CD4-positive, alpha-beta T cell treated with Interleukin-17A for 1 hour (primary cell): ENCODE measurements around the gene TSC1.
"Not testable (repeated sequence)": the region's sequence is repeated elsewhere in the genome, so short reads cannot be mapped to it uniquely, and the experiment has no call there.

Experiments
- DNase-seq: peaks from one replicate; pipeline ENCODE4 v3.0.0-alpha.2; 2020

TSC1 gene

GRCh38 chr9:132975961-132976360 lies 31.5 kb upstream of the TSC1 start:
- no peak for DNase-seq

- DNase-seq: no peak
These were observed 29.3 kb upstream of the TSC1 start for GRCh38 chr9:132973713-132974112.

DNA sequence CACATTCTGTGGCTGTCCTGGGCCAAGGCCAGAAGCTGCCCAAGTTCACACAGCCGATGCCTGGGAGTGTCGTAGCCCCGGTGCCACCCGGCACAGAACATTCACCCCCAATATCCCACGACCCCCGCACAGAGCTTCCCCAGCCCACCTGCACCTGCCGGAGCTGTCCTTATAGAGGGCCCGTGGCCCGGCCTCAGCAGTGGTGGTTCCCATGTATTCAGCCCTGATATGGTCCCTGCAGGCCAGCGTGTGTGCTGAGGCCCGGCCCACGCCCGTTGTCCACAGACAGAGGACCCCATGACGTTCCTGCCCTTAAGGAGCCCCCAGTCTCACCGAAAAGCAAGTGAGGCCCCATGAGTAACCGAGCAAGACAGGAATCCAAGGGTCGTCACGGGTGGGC lies 28.8 kb upstream of the TSC1 start:
- no peak for DNase-seq

GRCh38 chr9:132970324-132971062 lies 26.1 kb upstream of the TSC1 start:
- DNase-seq: no peak

GRCh38 chr9:132969783-132970182 lies 25.4 kb upstream of the TSC1 start:
- no peak for DNase-seq

GRCh38 chr9:132967908-132968307 lies 23.5 kb upstream of the TSC1 start:
- not testable (repeated sequence) for DNase-seq

DNA sequence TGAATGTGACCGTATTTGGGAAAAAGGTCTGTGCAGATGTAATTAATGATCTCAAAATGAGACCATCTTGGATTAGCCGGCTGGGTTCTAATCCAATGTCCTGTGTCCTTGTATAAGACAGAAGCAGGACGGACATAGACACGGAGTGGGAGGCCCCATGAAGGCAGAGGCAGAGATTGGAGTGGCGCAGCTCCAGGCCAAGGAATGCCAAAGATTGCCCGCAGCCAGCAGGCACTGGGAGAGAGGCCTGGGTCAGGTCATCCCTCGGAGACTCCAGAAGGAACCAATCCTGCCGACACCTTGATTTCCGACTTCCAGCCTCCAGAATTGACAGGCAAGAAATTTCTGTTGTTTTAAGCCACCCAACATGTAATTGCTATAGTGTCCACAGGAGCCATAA lies 21.1 kb upstream of the TSC1 start:
- no peak for DNase-seq

GRCh38 chr9:132961002-132961401 lies 16.6 kb upstream of the TSC1 start:
- DNase-seq: no peak

GRCh38 chr9:132957805-132958204 lies 13.4 kb upstream of the TSC1 start:
- DNase-seq: no peak

- DNase-seq: no peak
These were observed 11.4 kb upstream of the TSC1 start for GRCh38 chr9:132955768-132956167.

- no peak for DNase-seq
These were observed 10.7 kb upstream of the TSC1 start for GRCh38 chr9:132955123-132955522.

- no peak for DNase-seq
These were observed 5.3 kb upstream of the TSC1 start for GRCh38 chr9:132949709-132950108.

DNA sequence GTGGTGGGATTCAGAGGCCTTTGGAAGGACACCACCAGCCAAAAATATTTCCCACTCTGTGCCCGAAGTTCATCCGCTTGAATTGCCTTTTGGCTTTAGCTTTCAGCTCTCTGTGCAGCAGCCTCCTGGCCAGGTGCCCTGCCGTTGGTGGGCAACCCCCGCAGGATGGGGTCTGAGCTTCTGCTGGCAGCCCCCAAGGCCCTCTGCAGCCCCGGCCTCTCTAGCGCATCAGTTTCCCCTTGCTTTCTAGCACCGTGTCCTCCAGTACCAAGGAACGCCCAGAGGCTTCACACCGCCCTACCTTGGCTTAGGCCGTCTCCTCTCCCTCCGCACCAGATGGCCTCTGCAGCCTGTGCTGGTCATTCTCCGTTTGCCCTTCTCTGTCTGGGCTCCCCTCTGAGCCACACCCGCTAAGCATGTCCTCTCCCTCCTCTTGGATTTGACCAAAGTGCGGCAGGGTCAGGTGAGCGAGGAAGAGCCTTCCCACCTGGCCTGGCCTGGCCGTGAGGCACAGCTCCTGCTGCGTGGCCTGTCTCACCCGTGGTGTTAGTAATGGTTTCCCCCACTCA lies 4.2 kb upstream of the TSC1 start:
- DNase-seq: no peak

DNA sequence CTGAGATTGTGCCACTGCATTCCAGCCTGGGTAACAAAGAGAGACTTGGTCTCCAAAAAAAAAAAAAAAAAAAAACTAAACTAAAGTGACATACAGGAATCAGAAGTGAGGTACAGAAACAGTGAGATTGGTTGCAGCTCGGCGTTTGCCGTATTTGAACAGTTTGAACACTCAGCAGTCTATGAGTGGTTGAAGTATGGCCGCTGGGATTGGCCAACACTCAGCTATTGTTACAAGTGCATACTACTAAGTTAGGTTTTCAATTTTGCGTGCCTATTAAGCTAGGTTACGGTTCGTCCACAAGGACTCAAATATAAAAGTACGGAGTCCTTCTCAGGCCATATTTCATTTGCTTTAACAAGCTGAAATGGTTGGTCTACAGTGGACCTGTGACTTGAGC lies 3.3 kb upstream of the TSC1 start:
- DNase-seq: no peak

- no peak for DNase-seq
These were observed 2.3 kb upstream of the TSC1 start for GRCh38 chr9:132946631-132947295.

- DNase-seq: no peak
These were observed 1.8 kb upstream of the TSC1 start for GRCh38 chr9:132946211-132946610.

GRCh38 chr9:132945186-132946130 lies 1.0 kb upstream of the TSC1 start:
- DNase-seq: no peak

GRCh38 chr9:132943651-132944293 lies 644 bp downstream of the TSC1 start:
- DNase-seq: no peak

GRCh38 chr9:132942541-132943182 lies 1.8 kb downstream of the TSC1 start:
- no peak for DNase-seq

GRCh38 chr9:132939169-132939568 lies 5.2 kb downstream of the TSC1 start:
- no peak for DNase-seq

- no peak for DNase-seq
These were observed 6.9 kb downstream of the TSC1 start for GRCh38 chr9:132937463-132937901.

GRCh38 chr9:132935026-132935425 lies 9.4 kb downstream of the TSC1 start:
- no peak for DNase-seq
